K562 (cell line): ENCODE results near the gene SCAPER. TPM values are rescaled to one million over a fixed set of nuclear protein-coding genes. Genes with fewer than 3 reads are reported as not detected.

Experiments
- ATAC-seq: fragments of 200-7000 bp; cut with Tn5 transposase; 3 replicates; pipeline ENCODE4 v1.9.1; 2020; ENCODE audit warnings: moderate library complexity
- BruUV-seq: library from RNA; stranded (reverse); fragments of 400-500 nt; replicated peaks from 2 replicates; lab custom pipeline; 2021; lab: Mats Ljungman, UMichigan
- CTCF ChIA-PET: fragments of 300-600 bp; formaldehyde crosslinking; extraction: SDS; loops from one replicate; lab custom pipeline; 2021; ENCODE audit warnings: low intra/inter-chr PET ratio; lab: Yijun Ruan, JAX
- POLR2A ChIA-PET: fragments of 300-600, 350-650 bp; sonication (Branson Sonifier 250); formaldehyde crosslinking; extraction: SDS; loops from one replicate; lab custom pipeline; 2021; ENCODE audit warnings: antibody characterized with exemption, inconsistent platforms; lab: Yijun Ruan, JAX
- DNase-seq, 4 experiments: peaks; one replicate each; pipeline versions ENCODE4 v3.0.0 to v3.0.0-alpha.2; 2011 to 2018; ENCODE audit warnings: low spot score in 3 of 4, mixed read lengths in 3 of 4; ENCODE audit errors: extremely low read depth in 1 of 4
- FAIRE-seq: peaks from 2 replicates; lab custom pipeline; 2011; peaks lifted over from hg19 to GRCh38; lab: Jason Lieb, UNC
- H2AFZ ChIP-seq: 2 replicates; pipeline ENCODE4 v1.6.0; 2011; ENCODE audit warnings: low read depth, low read length, control low read depth, inconsistent platforms
- H3K27ac ChIP-seq: fragments of 200-600 bp; 3 replicates; pipeline ENCODE4 v1.8.0; 2011; ENCODE audit warnings: low read depth, mild to moderate bottlenecking, control low read depth, inconsistent platforms, low read length, moderate library complexity, mixed read lengths; ENCODE audit errors: extremely low read depth
- H3K27me3 ChIP-seq, 2 experiments: fragments of 300-600 bp in 1 of 2; 2 replicates in 1 of 2; 3 replicates in 1 of 2; pipeline versions ENCODE4 v1.6.0 to v1.8.0; 2011; ENCODE audit warnings: inconsistent platforms in 2 of 2, low read length in 2 of 2, mild to moderate bottlenecking in 1 of 2, mixed read lengths in 1 of 2, moderate library complexity in 1 of 2; ENCODE audit not compliant: control insufficient read depth in 2 of 2, insufficient read depth in 2 of 2
- H3K36me3 ChIP-seq: fragments of 300-600 bp; 3 replicates; pipeline ENCODE4 v1.8.0; 2011; ENCODE audit warnings: mild to moderate bottlenecking, low read length, inconsistent platforms; ENCODE audit not compliant: control insufficient read depth, insufficient read depth
- H3K4me1 ChIP-seq, 2 experiments: fragments of 200-600 bp in 1 of 2; replicated peaks in 1 of 2; 2 replicates in 1 of 2; 3 replicates in 1 of 2; pipeline versions ENCODE4 v1.5.1 to v1.8.0; 2011; ENCODE audit warnings: inconsistent platforms in 2 of 2, low read length in 2 of 2, mild to moderate bottlenecking in 1 of 2, mixed read lengths in 1 of 2, moderate library complexity in 1 of 2; ENCODE audit not compliant: control insufficient read depth in 2 of 2, insufficient read depth in 2 of 2
- H3K4me2 ChIP-seq: 2 replicates; pipeline ENCODE4 v1.6.1; 2011; ENCODE audit warnings: low read length, control low read depth, inconsistent platforms, mixed read lengths; ENCODE audit not compliant: insufficient read depth
- H3K4me3 ChIP-seq: fragments of 200-600 bp; sonication (generic), shearing (Covaris generic); 2 replicates; pipeline ENCODE4 v1.5.1; 2016; ENCODE audit warnings: control low read depth, inconsistent platforms
- H3K79me2 ChIP-seq: fragments of 200-600 bp; 3 replicates; pipeline ENCODE4 v1.8.0; 2011; ENCODE audit warnings: low read length, inconsistent platforms; ENCODE audit not compliant: control insufficient read depth, insufficient read depth
- H3K9ac ChIP-seq, 2 experiments: 2 replicates each; pipeline versions ENCODE4 v1.6.0 to v1.6.1; 2011; ENCODE audit warnings: low read depth in 2 of 2, low read length in 2 of 2, control low read depth in 1 of 2, inconsistent platforms in 1 of 2, mild to moderate bottlenecking in 1 of 2, mixed read lengths in 1 of 2; ENCODE audit not compliant: insufficient read depth in 1 of 2
- H3K9me1 ChIP-seq: one replicate; pipeline ENCODE4 v1.6.0; 2011; ENCODE audit warnings: inconsistent platforms, mild to moderate bottlenecking, low read length, moderate library complexity; ENCODE audit not compliant: control insufficient read depth, insufficient read depth
- H3K9me3 ChIP-seq: replicated peaks from 2 replicates; pipeline ENCODE4 v1.5.1; 2011; ENCODE audit warnings: low read depth, low read length, inconsistent platforms; ENCODE audit not compliant: control insufficient read depth, insufficient read depth
- H4K20me1 ChIP-seq: replicated peaks from 2 replicates; pipeline ENCODE4 v1.6.1; 2011; ENCODE audit warnings: low read length, inconsistent platforms, mixed read lengths; ENCODE audit not compliant: control insufficient read depth, insufficient read depth
- ATF3 ChIP-seq, 2 experiments: fragments of 450-650 bp in 1 of 2; sonication (generic) in 1 of 2; formaldehyde crosslinking in 1 of 2; IDR thresholded peaks in 1 of 2; conservative IDR thresholded peaks in 1 of 2; 2 replicates each; pipeline versions ENCODE4 v1.6.1 to v1.8.1; 2016 to 2023; ENCODE audit warnings: mild to moderate bottlenecking in 2 of 2, moderate library complexity in 2 of 2, inconsistent platforms in 1 of 2, missing genetic modification reagents in 1 of 2
- CREB3L1 ChIP-seq: fragments of 450-650 bp; IDR thresholded peaks from 2 replicates; pipeline ENCODE4 v1.6.1; 2014; ENCODE audit warnings: low read depth, mild to moderate bottlenecking, moderate library complexity, borderline replicate concordance
- ERF ChIP-seq: fragments of 450-650 bp; formaldehyde crosslinking; IDR thresholded peaks from 2 replicates; pipeline ENCODE4 v1.4.0; 2020; ENCODE audit warnings: mild to moderate bottlenecking, mixed read lengths
- GATAD2A ChIP-seq: fragments of 450-650 bp; IDR thresholded peaks from 2 replicates; pipeline ENCODE4 v1.6.1; 2017
- HDAC1 ChIP-seq, 2 experiments: fragments of 450-650 bp; IDR thresholded peaks; 2 replicates each; pipeline ENCODE4 v1.6.1; 2016 to 2017; ENCODE audit warnings: inconsistent platforms in 1 of 2, mild to moderate bottlenecking in 1 of 2, moderate library complexity in 1 of 2
- PHB2 ChIP-seq: fragments of 450-650 bp; IDR thresholded peaks from 2 replicates; pipeline ENCODE4 v1.6.1; 2017; ENCODE audit warnings: low read depth
- PKNOX1 ChIP-seq: fragments of 450-650 bp; IDR thresholded peaks from 2 replicates; pipeline ENCODE4 v1.6.1; 2016
- THRAP3 ChIP-seq: fragments of 450-650 bp; IDR thresholded peaks from 2 replicates; pipeline ENCODE4 v1.6.1; 2016; ENCODE audit warnings: mild to moderate bottlenecking, inconsistent platforms, borderline replicate concordance
- ZBTB1 ChIP-seq: sonication (generic); formaldehyde crosslinking; IDR thresholded peaks from 2 replicates; pipeline ENCODE4 v1.8.1; 2023; ENCODE audit warnings: missing genetic modification reagents, low read depth, mild to moderate bottlenecking, borderline replicate concordance
- ZBTB33 ChIP-seq: sonication (generic); formaldehyde crosslinking; IDR thresholded peaks from 2 replicates; pipeline ENCODE4 v1.8.1; 2023; ENCODE audit warnings: mild to moderate bottlenecking, missing genetic modification reagents
- ZNF584 ChIP-seq: fragments of 200-800 bp; sonication (Bioruptor generic); IDR thresholded peaks from 2 replicates; pipeline ENCODE4 v1.6.1; 2016; ENCODE audit warnings: low read depth, mild to moderate bottlenecking, missing genetic modification characterization, missing compliant biosample characterization
- WGBS: fragments of 100-300 bp; shearing (Covaris generic); methylation state at CpG from one replicate; pipeline ENCODE4 v1.1.6; 2016; ENCODE audit warnings: low coverage, mixed read lengths; ENCODE audit not compliant: insufficient coverage; ENCODE audit errors: missing lambda C conversion rate; 5-methylcytosine and 5-hydroxymethylcytosine counted together
- in situ Hi-C: fragments of 300-500 bp; cut with MboI; formaldehyde crosslinking; loops from 4 replicates; pipeline ENCODE4 v1.15.0; 2018; ENCODE audit warnings: inconsistent platforms, mixed read lengths
- intact Hi-C: fragments of 100-400 bp; cut with micrococcal nuclease; formaldehyde crosslinking; loops from 2 replicates; pipeline ENCODE4 v1.14.2; 2022
- polyA plus RNA-seq, 8 experiments: library from polyadenylated mRNA; depleted of rRNA in 4 of 8; stranded (reverse) in 5 of 8; unstranded in 3 of 8; fragments of >200 nt; fragmentation: Nextera tagmentation in 2 of 8; fragmentation: Illumina TruSeq in 1 of 8; extraction: Ambion mirVana in 2 of 8; extraction: Trizol in 1 of 8; gene quantifications; 2 replicates each; pipeline versions ENCODE4 v1.2.1 to v1.2.3, GENCODE V29; 2011 to 2014; ENCODE audit warnings: inconsistent platforms in 1 of 8, missing spikeins in 1 of 8
- total RNA-seq, 7 experiments: library from RNA; depleted of rRNA in 6 of 7; stranded (reverse); fragments of >200 nt in 6 of 7; fragmentation: Illumina TruSeq in 2 of 7; extraction: Trizol in 2 of 7; gene quantifications; 2 replicates each; pipeline versions ENCODE4 v1.2.1 to v1.2.3, GENCODE V29; 2011 to 2021; ENCODE audit warnings: low replicate concordance in 1 of 7

Gene SCAPER
- total and polyA plus RNA-seq, 9 of the 15 experiments (the other 6 are each of a cell fraction or from before 2014, with no cell fraction given): 1.3 to 5.7 (median 3.2) TPM

GRCh38 chr15:76312540-76313174 lies 592.5 kb downstream of the SCAPER start (continued):
- TF ChIP-seq ATF3 (IDR thresholded peaks at IDR 0.05) (no peak), ATF3 (CRISPR knock-in tag; conservative IDR thresholded peaks at IDR 0.05) (no peak), HDAC1 (IDR thresholded peaks at IDR 0.05) (0 out of 4 replicates have a peak, but pooled peaks of 1 of the 2 experiments have one; percentile 14), GATAD2A (0 out of 2 replicates have a peak, but pooled peaks have one; percentile 46)

- intact Hi-C loops (no loop called here), in situ Hi-C loops (no loop called here)
- ATAC-seq (peak; percentile 97), DNase-seq (peak; percentile 97 to 99 (median 98)), FAIRE-seq (peak; percentile 93)
- ChIA-PET CTCF (no interaction called here), POLR2A (interaction anchor here (0.6 to 2.8 kb wide), 8 partner anchors 13 to 28 kb away, joined by 3 to 20 read pairs (median 5); partner anchors contain the start of gene ISL2)
- Histone ChIP-seq H3K9me3 (no peaks in the 10 kb centered on the region), H3K27me3 (no peaks in the 10 kb centered on the region), H3K4me1 (peaks cover 28 to 29% of the 10 kb centered on the region in 2 experiments), H3K79me2 (peaks cover 53% of the 10 kb centered on the region), H3K36me3 (peaks cover 14% of the 10 kb centered on the region; the same call in 2 of the 3 replicates), H3K27ac (peak within 1 kb of the TSS; percentile 96), H2AFZ (peak within 1 kb of the TSS; percentile 98), H3K9ac (peak within 1 kb of the TSS; percentile 98 to 99), H3K4me2 (peak within 1 kb of the TSS; percentile 85), H3K4me3 (peak within 1 kb of the TSS; percentile 97), H4K20me1 (no peaks in the 10 kb centered on the region; the same call in 1 of the 2 replicates), H3K9me1 (no peaks in the 10 kb centered on the region)
- WGBS: 0% methylated on average over 50 of the region's 60 CpGs
- TSS peak; percentile 52 for BruUV-seq
- TF ChIP-seq ZBTB33 (CRISPR knock-in tag) (0 out of 2 replicates have a peak, but pooled peaks have one; percentile 29), ZBTB1 (CRISPR knock-in tag) (no peak), THRAP3 (no peak), PHB2 (no peak), ERF (CRISPR knock-in tag) (peak; percentile 47; the same call in 1 of the 2 replicates), CREB3L1 (peak; percentile 92), PKNOX1 (0 out of 2 replicates have a peak, but pooled peaks have one; percentile 23), ZNF584 (CRISPR knock-in tag) (no peak)
These were observed 593.8 kb downstream of the SCAPER start, which contains the start of gene ETFA for GRCh38 chr15:76311100-76311953. ETFA (minus strand) TSS chr15:76311469; CDS start chr15:76311388, 81 bp downstream.
